Measurements from ENCODE around the gene FGF1. TPM values are rescaled to one million over a fixed set of nuclear protein-coding genes. Genes with fewer than 3 reads are reported as not detected.

The FGF1 gene
- total and polyA plus RNA-seq, 11 donors = 8.7 to 74.7 (median 49.0) TPM

DNA sequence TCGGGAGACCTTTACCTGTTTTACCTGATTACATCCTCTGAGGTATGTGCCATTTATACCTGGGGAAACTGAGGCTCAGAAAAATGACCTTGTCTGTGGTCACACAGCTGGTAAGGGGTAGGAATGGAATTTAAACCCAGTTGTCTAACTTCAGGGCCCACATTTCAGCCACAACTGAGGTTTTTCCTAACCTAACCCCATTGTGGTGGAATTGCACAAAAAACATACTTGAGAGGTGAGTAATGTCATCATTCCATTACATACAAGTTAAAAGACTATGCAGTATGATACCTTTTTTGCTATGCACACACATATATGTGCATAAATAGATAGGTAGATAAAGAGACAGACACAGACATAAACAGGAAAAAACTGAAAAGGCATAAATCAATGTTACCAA lies 14.1 kb downstream of the FGF1 start:
- ATAC-seq (no peak), DNase-seq (no peak)
- Histone ChIP-seq H3K27me3 (no peaks in the 10 kb centered on the region), H3K4me3 (no peak overlapping the region), H3K9me3 (no peaks in the 10 kb centered on the region), H3K36me3 (no peaks in the 10 kb centered on the region), H3K4me1 (peaks cover 0 to 61% (median 31%) of the 10 kb centered on the region in 12 donors), H3K27ac (peak overlapping the region in 1 of 12 donors; percentile 19)
- intact Hi-C loops (cut with DNase I) = no loop called here
- TF ChIP-seq, protein P1, sequence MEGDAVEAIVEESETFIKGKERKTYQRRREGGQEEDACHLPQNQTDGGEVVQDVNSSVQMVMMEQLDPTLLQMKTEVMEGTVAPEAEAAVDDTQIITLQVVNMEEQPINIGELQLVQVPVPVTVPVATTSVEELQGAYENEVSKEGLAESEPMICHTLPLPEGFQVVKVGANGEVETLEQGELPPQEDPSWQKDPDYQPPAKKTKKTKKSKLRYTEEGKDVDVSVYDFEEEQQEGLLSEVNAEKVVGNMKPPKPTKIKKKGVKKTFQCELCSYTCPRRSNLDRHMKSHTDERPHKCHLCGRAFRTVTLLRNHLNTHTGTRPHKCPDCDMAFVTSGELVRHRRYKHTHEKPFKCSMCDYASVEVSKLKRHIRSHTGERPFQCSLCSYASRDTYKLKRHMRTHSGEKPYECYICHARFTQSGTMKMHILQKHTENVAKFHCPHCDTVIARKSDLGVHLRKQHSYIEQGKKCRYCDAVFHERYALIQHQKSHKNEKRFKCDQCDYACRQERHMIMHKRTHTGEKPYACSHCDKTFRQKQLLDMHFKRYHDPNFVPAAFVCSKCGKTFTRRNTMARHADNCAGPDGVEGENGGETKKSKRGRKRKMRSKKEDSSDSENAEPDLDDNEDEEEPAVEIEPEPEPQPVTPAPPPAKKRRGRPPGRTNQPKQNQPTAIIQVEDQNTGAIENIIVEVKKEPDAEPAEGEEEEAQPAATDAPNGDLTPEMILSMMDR (IDR thresholded peaks at IDR 0.05) = no peak
- TF ChIP-seq POLR2A (IDR thresholded peaks at IDR 0.05) = no peak
- 85 to 97% (median 93%) methylated on average over 1 of the region's 1 CpG for WGBS, 4 donors

DNA sequence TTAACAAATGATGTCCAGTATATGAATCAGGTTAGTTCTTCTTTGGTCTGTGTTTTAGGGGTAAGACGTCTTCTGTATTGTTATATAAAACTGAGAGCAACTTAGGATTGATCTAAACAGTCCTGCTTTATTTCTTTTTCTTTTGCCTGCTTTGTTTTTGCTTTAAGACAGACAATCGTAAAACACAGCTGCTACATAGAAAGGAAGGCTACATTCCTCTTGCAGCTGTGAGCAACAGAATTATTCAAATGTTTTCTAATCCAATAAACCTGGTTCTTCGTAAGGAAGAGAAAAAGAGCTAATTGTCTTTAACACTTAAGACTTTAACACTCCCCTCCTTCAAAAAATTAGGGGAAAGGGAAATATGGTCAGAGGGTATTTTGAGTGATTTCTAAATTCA lies 14.6 kb downstream of the FGF1 start:
- no peak for ATAC-seq
- H3K27ac ChIP-seq = peak overlapping the region in 2 of 12 donors; percentile 19 to 43
- H3K4me1 ChIP-seq = peaks cover 0 to 57% (median 30%) of the 10 kb centered on the region in 12 donors
- intact Hi-C loops (cut with DNase I) = no loop called here
- H3K4me3 ChIP-seq = no peak overlapping the region
- no peaks in the 10 kb centered on the region for H3K9me3 ChIP-seq
- no peaks in the 10 kb centered on the region for H3K36me3 ChIP-seq
- 66 to 73% (median 71%) methylated on average over 3 of the region's 3 CpGs for WGBS, 4 donors
- TF ChIP-seq, protein P1 (IDR thresholded peaks at IDR 0.05) = no peak
- no peak for TF ChIP-seq POLR2A (IDR thresholded peaks at IDR 0.05)
- no peaks in the 10 kb centered on the region for H3K27me3 ChIP-seq
- no peak for DNase-seq

DNA sequence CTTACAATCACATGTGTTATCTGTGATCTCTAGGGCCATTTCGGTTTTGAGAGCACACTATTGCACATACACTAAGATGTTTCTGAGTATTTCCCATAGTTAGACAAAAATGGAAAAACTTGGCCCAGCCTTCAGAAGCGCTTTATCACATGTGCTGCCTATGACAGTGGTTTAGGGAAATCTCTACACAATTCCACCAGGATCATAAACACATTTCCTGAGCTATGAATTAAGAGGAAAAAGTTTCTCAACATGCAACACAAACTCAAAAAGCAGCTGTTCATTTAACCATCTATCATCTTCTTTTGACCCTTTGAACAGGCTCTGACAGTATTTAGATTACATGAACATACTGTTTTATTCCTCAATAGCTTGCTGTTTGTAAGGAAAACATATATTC lies 15.1 kb downstream of the FGF1 start:
- no peaks in the 10 kb centered on the region for H3K9me3 ChIP-seq
- no peaks in the 10 kb centered on the region for H3K27me3 ChIP-seq
- H3K4me1 ChIP-seq = peaks cover 0 to 53% (median 29%) of the 10 kb centered on the region in 12 donors
- no peak for TF ChIP-seq POLR2A (IDR thresholded peaks at IDR 0.05)
- TF ChIP-seq, protein P1 (IDR thresholded peaks at IDR 0.05) = no peak
- intact Hi-C loops (cut with DNase I) = no loop called here
- H3K27ac ChIP-seq = peak overlapping the region in 2 of 12 donors; percentile 19 to 43
- WGBS, 4 donors = 62 to 71% (median 67%) methylated on average over 2 of the region's 2 CpGs
- H3K4me3 ChIP-seq = no peak overlapping the region
- no peak for ATAC-seq
- no peaks in the 10 kb centered on the region for H3K36me3 ChIP-seq
- DNase-seq = no peak

DNA sequence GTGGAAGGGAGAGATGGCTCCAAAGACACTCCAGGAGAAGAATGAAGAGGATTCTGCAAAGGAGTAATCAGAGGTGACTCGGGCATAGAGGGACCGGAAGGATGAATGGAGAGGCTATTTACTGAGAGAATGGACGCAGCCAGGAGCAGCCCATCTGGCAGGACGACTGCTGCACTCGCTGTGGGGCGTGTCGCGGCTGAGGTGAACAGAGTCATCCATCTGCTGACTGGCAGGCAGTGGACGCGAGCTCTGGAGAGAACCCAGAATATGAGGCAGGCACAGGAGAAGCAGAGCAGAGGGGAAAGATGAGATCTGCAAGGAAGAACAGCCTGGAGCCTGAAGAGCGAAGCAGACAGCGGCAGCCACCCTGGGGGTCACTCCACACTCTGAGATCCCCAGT lies 16.4 kb downstream of the FGF1 start:
- Histone ChIP-seq H3K27me3 (no peaks in the 10 kb centered on the region), H3K4me3 (no peak overlapping the region), H3K27ac (peak overlapping the region in 1 of 12 donors; percentile 47), H3K4me1 (peaks cover 0 to 40% (median 16%) of the 10 kb centered on the region in 12 donors), H3K9me3 (no peaks in the 10 kb centered on the region), H3K36me3 (peaks cover 0 to 2% (median 0%) of the 10 kb centered on the region in 9 donors)
- 74 to 86% (median 81%) methylated on average over 12 of the region's 12 CpGs for WGBS, 4 donors
- TF ChIP-seq POLR2A (IDR thresholded peaks at IDR 0.05) = no peak
- TF ChIP-seq, protein P1 (IDR thresholded peaks at IDR 0.05) = no peak
- DNase-seq (peak in 1 of 5 donors; percentile 52), ATAC-seq (peak in 3 of 4 donors; percentile 67 to 72 (median 69))
- intact Hi-C loops (cut with DNase I) = no loop called here

Measured in heart left ventricle (tissue), 16 donors.